B cell (primary cell): ENCODE results near the gene CYP8B1. TPM values are rescaled to one million over a fixed set of nuclear protein-coding genes. Genes with fewer than 3 reads are reported as not detected.

Experiments
- ATAC-seq: fragments of 200-7000 bp; cut with Tn5 transposase; one replicate; pipeline ENCODE4 v1.10.0; 2021; ENCODE audit warnings: low read depth, mild to moderate bottlenecking, moderate number of reproducible peaks, moderate library complexity
- CTCF ChIA-PET: fragments of 350-600 bp; sonication (Branson Sonifier 250); formaldehyde crosslinking; loops from one replicate; lab custom pipeline; 2021; ENCODE audit warnings: antibody characterized with exemption, inconsistent platforms; lab: Charles Lee
- POLR2A ChIA-PET: fragments of 350-600 bp; sonication (Branson Sonifier 250); formaldehyde crosslinking; loops from one replicate; lab custom pipeline; 2021; ENCODE audit warnings: antibody characterized with exemption; lab: Charles Lee
- DNase-seq: peaks from one replicate; pipeline ENCODE4 v3.0.0; 2013
- H2AFZ ChIP-seq: 2 replicates; pipeline ENCODE4 v1.6.1; 2012; ENCODE audit warnings: mild to moderate bottlenecking, low read depth, low read length; ENCODE audit not compliant: insufficient read depth, poor library complexity, severe bottlenecking
- H3K27ac ChIP-seq, 2 donors: 1 replicate in 1 of 2; 2 replicates in 1 of 2; pipeline ENCODE4 v1.5.1; 2012 to 2013; ENCODE audit warnings: low read length in 2 of 2, mild to moderate bottlenecking in 2 of 2, moderate library complexity in 1 of 2
- H3K27me3 ChIP-seq, 4 experiments: fragments of 200-600 bp in 1 of 4; sonication (generic) in 1 of 4; replicated peaks in 1 of 4; 1 replicate in 2 of 4; 2 replicates in 2 of 4; pipeline versions ENCODE4 v1.6.1 to v1.7.0; 2013 to 2016; ENCODE audit warnings: low read length in 3 of 4, mild to moderate bottlenecking in 2 of 4, mixed read lengths in 1 of 4, moderate library complexity in 1 of 4; ENCODE audit not compliant: insufficient read depth in 4 of 4, control insufficient read depth in 3 of 4; ENCODE audit errors: control extremely low read depth in 1 of 4
- H3K36me3 ChIP-seq, 2 experiments: replicated peaks in 1 of 2; 1 replicate in 1 of 2; 2 replicates in 1 of 2; pipeline versions ENCODE4 v1.6.1 to v1.7.1; 2013; ENCODE audit warnings: low read length in 1 of 2; ENCODE audit not compliant: insufficient read depth in 2 of 2, control insufficient read depth in 1 of 2; ENCODE audit errors: control extremely low read depth in 1 of 2, extremely low read depth in 1 of 2
- H3K4me1 ChIP-seq, 2 donors: fragments of 200-600 bp in 1 of 2; sonication (generic) in 1 of 2; 1 replicate in 1 of 2; 2 replicates in 1 of 2; pipeline versions ENCODE4 v1.5.1 to v1.6.1; 2013 to 2017; ENCODE audit warnings: low read length in 2 of 2; ENCODE audit not compliant: control insufficient read depth in 2 of 2, insufficient read depth in 2 of 2
- H3K4me2 ChIP-seq: replicated peaks from 2 replicates; pipeline ENCODE3; 2012; ENCODE audit warnings: mild to moderate bottlenecking, low read depth, low read length; ENCODE audit not compliant: poor library complexity, severe bottlenecking
- H3K4me3 ChIP-seq, 5 experiments: fragments of 200-600 bp in 1 of 5; sonication (generic) in 1 of 5; 1 replicate in 3 of 5; 2 replicates in 2 of 5; pipeline versions ENCODE4 v1.5.1 to v1.7.0; 2011 to 2016; ENCODE audit warnings: low read length in 4 of 5, mild to moderate bottlenecking in 4 of 5, low read depth in 2 of 5, control low read depth in 1 of 5, moderate library complexity in 1 of 5; ENCODE audit not compliant: insufficient read depth in 1 of 5; ENCODE audit errors: control extremely low read depth in 1 of 5, extremely low read depth in 1 of 5
- H3K79me2 ChIP-seq: fragments of 200-600 bp; sonication (generic); one replicate; pipeline ENCODE4 v1.6.0; 2016; ENCODE audit warnings: low read length; ENCODE audit not compliant: control insufficient read depth, insufficient read depth
- H3K9ac ChIP-seq: fragments of 200-600 bp; sonication (generic); 2 replicates; pipeline ENCODE4 v1.6.1; 2017; ENCODE audit warnings: mild to moderate bottlenecking, low read length, moderate library complexity
- H3K9me3 ChIP-seq, 3 donors: one replicate each; pipeline versions ENCODE4 v1.6.1 to v1.7.1; 2013; ENCODE audit warnings: low read length in 2 of 3; ENCODE audit not compliant: control insufficient read depth in 2 of 3, insufficient read depth in 1 of 3; ENCODE audit errors: control extremely low read depth in 1 of 3
- H4K20me1 ChIP-seq: 2 replicates; pipeline ENCODE4 v1.6.0; 2012; ENCODE audit warnings: mild to moderate bottlenecking, low read length; ENCODE audit not compliant: insufficient read depth, control insufficient read depth, poor library complexity, severe bottlenecking
- H3K27ac Mint-ChIP-seq: one replicate; pipeline ENCODE4 v1.8.0; 2021; ENCODE audit warnings: mixed read lengths
- H3K27me3 Mint-ChIP-seq: one replicate; pipeline ENCODE4 v1.8.0; 2021; ENCODE audit warnings: mixed read lengths
- H3K4me1 Mint-ChIP-seq: one replicate; pipeline ENCODE4 v1.8.0; 2021; ENCODE audit warnings: mixed read lengths
- H3K4me3 Mint-ChIP-seq: one replicate; pipeline ENCODE4 v1.8.0; 2021; ENCODE audit warnings: mixed read lengths
- H3K9me3 Mint-ChIP-seq: one replicate; pipeline ENCODE4 v1.8.0; 2022; ENCODE audit warnings: mixed read lengths; ENCODE audit not compliant: insufficient read depth
- EZH2 ChIP-seq: IDR thresholded peaks from 2 replicates; pipeline ENCODE4 v1.6.1; 2012; ENCODE audit warnings: borderline replicate concordance, low read depth, mild to moderate bottlenecking, moderate library complexity, low read length; ENCODE audit not compliant: insufficient read depth, poor library complexity, severe bottlenecking
- WGBS: methylation state at CpG from one replicate; pipeline ENCODE4 v1.1.5; 2013; ENCODE audit warnings: missing lambda C conversion rate; ENCODE audit not compliant: insufficient coverage; 5-methylcytosine and 5-hydroxymethylcytosine counted together
- intact Hi-C: fragments of 100-400 bp; cut with micrococcal nuclease; formaldehyde crosslinking; loops from one replicate; pipeline ENCODE4 v1.10.0; 2022
- polyA plus RNA-seq: library from polyadenylated mRNA; depleted of rRNA; stranded (reverse); fragments of >200 nt; gene quantifications from 2 replicates; pipeline ENCODE4 v1.2.3, GENCODE V29; 2012
- total RNA-seq, 2 donors: library from RNA; stranded (reverse); fragments of 120-200 nt in 1 of 2; gene quantifications; 1 replicate in 1 of 2; 2 replicates in 1 of 2; pipeline versions ENCODE4 v1.2.3 to v1.2.4, GENCODE V29; 2013 to 2022
- TF ChIP-seq, protein P1 (sequence below): fragments of 200-600 bp; IDR thresholded peaks from one replicate; pipeline ENCODE4 v1.8.0; 2022; ENCODE audit warnings: antibody characterized with exemption, mild to moderate bottlenecking

The CYP8B1 gene
- total and polyA plus RNA-seq, 2 donors (not counting 1 experiment from before 2014, with no cell fraction given), result not detected

DNA sequence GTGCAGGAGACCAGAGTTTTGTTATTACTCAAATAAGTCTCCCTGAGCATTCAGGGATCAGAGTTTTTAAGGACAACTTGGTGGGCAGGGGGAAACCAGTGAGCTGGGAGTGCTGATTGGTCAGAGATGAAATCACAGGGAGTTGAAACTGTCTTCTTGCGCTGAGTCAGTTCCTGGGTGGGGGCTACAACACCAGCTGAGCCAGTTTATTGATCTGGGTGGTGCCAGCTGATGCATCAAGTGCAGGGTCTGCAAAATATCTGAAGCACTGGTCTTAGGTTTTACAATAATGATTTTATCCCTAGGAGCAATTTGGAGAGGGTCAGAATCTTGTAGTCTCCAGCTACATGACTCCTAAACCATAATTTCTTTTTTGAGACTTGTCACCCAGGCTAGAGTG is 16.5 kb upstream of the CYP8B1 start:
- H3K4me1 Mint-ChIP-seq, result no peaks in the 10 kb centered on the region
- ChIA-PET CTCF (no interaction called here), POLR2A (no interaction called here)
- no peaks in the 10 kb centered on the region for H3K4me1 ChIP-seq
- H3K4me3 ChIP-seq, result no peak overlapping the region
- intact Hi-C loops, result no loop called here
- no peak for ATAC-seq
- peaks cover 0 to 10% (median 8%) of the 10 kb centered on the region in 4 experiments for H3K27me3 ChIP-seq
- no peaks in the 10 kb centered on the region for H4K20me1 ChIP-seq
- H3K36me3 ChIP-seq, result no peaks in the 10 kb centered on the region
- H2AFZ ChIP-seq, result no peak overlapping the region
- no peaks in the 10 kb centered on the region for H3K9me3 Mint-ChIP-seq
- no peak for TF ChIP-seq EZH2
- TF ChIP-seq, protein P1, sequence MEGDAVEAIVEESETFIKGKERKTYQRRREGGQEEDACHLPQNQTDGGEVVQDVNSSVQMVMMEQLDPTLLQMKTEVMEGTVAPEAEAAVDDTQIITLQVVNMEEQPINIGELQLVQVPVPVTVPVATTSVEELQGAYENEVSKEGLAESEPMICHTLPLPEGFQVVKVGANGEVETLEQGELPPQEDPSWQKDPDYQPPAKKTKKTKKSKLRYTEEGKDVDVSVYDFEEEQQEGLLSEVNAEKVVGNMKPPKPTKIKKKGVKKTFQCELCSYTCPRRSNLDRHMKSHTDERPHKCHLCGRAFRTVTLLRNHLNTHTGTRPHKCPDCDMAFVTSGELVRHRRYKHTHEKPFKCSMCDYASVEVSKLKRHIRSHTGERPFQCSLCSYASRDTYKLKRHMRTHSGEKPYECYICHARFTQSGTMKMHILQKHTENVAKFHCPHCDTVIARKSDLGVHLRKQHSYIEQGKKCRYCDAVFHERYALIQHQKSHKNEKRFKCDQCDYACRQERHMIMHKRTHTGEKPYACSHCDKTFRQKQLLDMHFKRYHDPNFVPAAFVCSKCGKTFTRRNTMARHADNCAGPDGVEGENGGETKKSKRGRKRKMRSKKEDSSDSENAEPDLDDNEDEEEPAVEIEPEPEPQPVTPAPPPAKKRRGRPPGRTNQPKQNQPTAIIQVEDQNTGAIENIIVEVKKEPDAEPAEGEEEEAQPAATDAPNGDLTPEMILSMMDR, result no peak
- H3K9ac ChIP-seq, result no peak overlapping the region
- H3K9me3 ChIP-seq, result no peaks in the 10 kb centered on the region
- H3K27ac ChIP-seq, result no peak overlapping the region
- peaks cover 37% of the 10 kb centered on the region for H3K27me3 Mint-ChIP-seq
- H3K4me3 Mint-ChIP-seq, result no peak overlapping the region
- H3K4me2 ChIP-seq, result no peak overlapping the region
- WGBS, result 88% methylated on average over 1 of the region's 1 CpG
- no peak for DNase-seq
- H3K27ac Mint-ChIP-seq, result no peak overlapping the region
- no peaks in the 10 kb centered on the region for H3K79me2 ChIP-seq

DNA sequence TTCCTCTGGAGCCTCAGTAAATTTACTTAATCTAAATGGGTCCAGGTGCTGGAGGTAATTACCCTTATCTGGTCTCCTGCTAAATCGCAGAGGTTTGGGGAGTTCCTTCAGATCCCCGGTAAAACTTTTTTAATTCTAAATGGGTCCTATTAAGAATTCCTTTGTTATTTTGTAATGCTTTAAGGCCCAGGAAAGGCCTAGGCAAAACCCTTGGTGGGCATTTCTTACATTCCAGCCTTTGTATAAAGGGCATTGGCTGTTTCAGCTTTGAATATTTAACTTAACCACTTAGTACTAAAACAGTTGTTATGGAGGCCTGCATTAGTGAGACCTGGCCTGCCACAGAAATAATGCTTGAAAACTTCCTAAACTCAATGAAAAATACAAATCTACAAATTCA is 15.4 kb upstream of the CYP8B1 start:
- TF ChIP-seq, protein P1, result no peak
- no peak for TF ChIP-seq EZH2
- H3K4me2 ChIP-seq, result no peak overlapping the region
- no peak overlapping the region for H3K27ac ChIP-seq
- ATAC-seq (no peak), DNase-seq (no peak)
- no peaks in the 10 kb centered on the region for H3K9me3 ChIP-seq
- intact Hi-C loops, result no loop called here
- H3K27ac Mint-ChIP-seq, result no peak overlapping the region
- H3K4me3 ChIP-seq, result no peak overlapping the region
- H3K27me3 Mint-ChIP-seq, result peaks cover 38% of the 10 kb centered on the region
- H3K9me3 Mint-ChIP-seq, result no peaks in the 10 kb centered on the region
- no peaks in the 10 kb centered on the region for H3K36me3 ChIP-seq
- no peak overlapping the region for H3K4me3 Mint-ChIP-seq
- H3K4me1 Mint-ChIP-seq, result no peaks in the 10 kb centered on the region
- no CpG with 5 or more reads among the region's 2 CpGs for WGBS
- H3K9ac ChIP-seq, result no peak overlapping the region
- no peaks in the 10 kb centered on the region for H3K79me2 ChIP-seq
- POLR2A ChIA-PET, result no interaction called here
- H2AFZ ChIP-seq, result no peak overlapping the region
- peaks cover 0 to 13% (median 8%) of the 10 kb centered on the region in 4 experiments for H3K27me3 ChIP-seq
- CTCF ChIA-PET, result no interaction called here
- no peaks in the 10 kb centered on the region for H3K4me1 ChIP-seq
- no peaks in the 10 kb centered on the region for H4K20me1 ChIP-seq
